Measurements from ENCODE around the gene SLC6A11.

GRCh38 chr3:10955711-10956453 is 139.9 kb downstream of the SLC6A11 start:
- no peak for TF ChIP-seq CTCF (IDR thresholded peaks at IDR 0.05)
- no peak for TF ChIP-seq POLR2A (IDR thresholded peaks at IDR 0.05)
